ENCODE measurements around the gene PTAR1.

Gene PTAR1

DNA sequence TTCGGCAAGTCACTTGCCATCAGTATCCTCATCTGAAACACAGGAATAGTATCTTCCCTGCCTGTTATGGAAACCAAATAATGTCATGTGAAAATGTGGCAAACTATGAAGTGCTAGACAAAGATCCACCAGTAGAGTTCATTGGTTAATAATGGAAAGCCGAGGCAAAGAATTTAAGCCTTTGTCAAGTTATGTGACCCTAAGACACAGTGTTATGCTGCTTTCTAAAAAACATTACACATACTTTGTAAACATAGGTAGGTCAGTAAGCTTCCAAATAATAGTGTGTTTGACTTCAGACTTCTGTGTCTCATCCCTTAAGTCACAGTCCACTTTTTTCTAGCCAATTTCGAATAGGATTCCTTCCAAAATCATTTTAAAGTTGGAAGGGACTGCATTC, 6.0 kb downstream of the PTAR1 start:
- ATAC-seq: no peak

DNA sequence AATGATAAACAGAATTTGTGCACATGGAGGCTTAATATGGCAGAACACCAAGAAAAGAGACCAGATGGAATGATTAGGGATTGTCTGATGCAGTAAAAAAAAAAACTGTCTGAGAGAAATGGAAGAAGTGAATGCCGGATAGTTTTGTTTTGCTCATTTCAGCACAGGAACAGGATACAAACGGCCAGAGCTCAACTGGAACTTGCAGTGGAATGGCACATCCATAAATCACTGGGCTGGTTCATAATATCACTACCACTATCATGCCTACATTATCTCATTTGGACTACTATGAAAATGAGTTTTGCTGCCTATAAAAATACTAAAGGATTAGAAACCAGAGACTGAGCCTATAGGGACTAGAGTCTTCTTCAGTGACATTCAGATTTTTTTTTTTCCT, 9.7 kb downstream of the PTAR1 start:
- TF ChIP-seq ISL1 (CRISPR knock-in tag; IDR thresholded peaks at IDR 0.05): no peak
- TF ChIP-seq ZC3H10 (CRISPR knock-in tag; IDR thresholded peaks at IDR 0.05): no peak
- TF ChIP-seq, protein P1, sequence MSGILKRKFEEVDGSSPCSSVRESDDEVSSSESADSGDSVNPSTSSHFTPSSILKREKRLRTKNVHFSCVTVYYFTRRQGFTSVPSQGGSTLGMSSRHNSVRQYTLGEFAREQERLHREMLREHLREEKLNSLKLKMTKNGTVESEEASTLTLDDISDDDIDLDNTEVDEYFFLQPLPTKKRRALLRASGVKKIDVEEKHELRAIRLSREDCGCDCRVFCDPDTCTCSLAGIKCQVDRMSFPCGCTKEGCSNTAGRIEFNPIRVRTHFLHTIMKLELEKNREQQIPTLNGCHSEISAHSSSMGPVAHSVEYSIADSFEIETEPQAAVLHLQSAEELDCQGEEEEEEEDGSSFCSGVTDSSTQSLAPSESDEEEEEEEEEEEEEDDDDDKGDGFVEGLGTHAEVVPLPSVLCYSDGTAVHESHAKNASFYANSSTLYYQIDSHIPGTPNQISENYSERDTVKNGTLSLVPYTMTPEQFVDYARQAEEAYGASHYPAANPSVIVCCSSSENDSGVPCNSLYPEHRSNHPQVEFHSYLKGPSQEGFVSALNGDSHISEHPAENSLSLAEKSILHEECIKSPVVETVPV (CRISPR knock-in tag; IDR thresholded peaks at IDR 0.05): no peak
- no peak for TF ChIP-seq BACH2 (CRISPR knock-in tag; IDR thresholded peaks at IDR 0.05; ENCODE audit: borderline replicate concordance)
- TF ChIP-seq, protein P2, sequence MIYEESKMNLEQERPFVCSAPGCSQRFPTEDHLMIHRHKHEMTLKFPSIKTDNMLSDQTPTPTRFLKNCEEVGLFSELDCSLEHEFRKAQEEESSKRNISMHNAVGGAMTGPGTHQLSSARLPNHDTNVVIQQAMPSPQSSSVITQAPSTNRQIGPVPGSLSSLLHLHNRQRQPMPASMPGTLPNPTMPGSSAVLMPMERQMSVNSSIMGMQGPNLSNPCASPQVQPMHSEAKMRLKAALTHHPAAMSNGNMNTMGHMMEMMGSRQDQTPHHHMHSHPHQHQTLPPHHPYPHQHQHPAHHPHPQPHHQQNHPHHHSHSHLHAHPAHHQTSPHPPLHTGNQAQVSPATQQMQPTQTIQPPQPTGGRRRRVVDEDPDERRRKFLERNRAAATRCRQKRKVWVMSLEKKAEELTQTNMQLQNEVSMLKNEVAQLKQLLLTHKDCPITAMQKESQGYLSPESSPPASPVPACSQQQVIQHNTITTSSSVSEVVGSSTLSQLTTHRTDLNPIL (CRISPR knock-in tag; IDR thresholded peaks at IDR 0.05; ENCODE audit: low read depth): no peak
- no peak for TF ChIP-seq ARNTL (CRISPR knock-in tag; IDR thresholded peaks at IDR 0.05; ENCODE audit: borderline replicate concordance, low read depth)
- TF ChIP-seq ZNF565 (CRISPR knock-in tag; conservative IDR thresholded peaks at IDR 0.05; ENCODE audit: low read depth): no peak
- TF ChIP-seq SNAI2 (CRISPR knock-in tag; IDR thresholded peaks at IDR 0.05): no peak
- no peak for TF ChIP-seq ESRRG (CRISPR knock-in tag; IDR thresholded peaks at IDR 0.05)
- TF ChIP-seq TOX (CRISPR knock-in tag; IDR thresholded peaks at IDR 0.05; ENCODE audit: borderline replicate concordance): no peak
- TF ChIP-seq, protein P3, sequence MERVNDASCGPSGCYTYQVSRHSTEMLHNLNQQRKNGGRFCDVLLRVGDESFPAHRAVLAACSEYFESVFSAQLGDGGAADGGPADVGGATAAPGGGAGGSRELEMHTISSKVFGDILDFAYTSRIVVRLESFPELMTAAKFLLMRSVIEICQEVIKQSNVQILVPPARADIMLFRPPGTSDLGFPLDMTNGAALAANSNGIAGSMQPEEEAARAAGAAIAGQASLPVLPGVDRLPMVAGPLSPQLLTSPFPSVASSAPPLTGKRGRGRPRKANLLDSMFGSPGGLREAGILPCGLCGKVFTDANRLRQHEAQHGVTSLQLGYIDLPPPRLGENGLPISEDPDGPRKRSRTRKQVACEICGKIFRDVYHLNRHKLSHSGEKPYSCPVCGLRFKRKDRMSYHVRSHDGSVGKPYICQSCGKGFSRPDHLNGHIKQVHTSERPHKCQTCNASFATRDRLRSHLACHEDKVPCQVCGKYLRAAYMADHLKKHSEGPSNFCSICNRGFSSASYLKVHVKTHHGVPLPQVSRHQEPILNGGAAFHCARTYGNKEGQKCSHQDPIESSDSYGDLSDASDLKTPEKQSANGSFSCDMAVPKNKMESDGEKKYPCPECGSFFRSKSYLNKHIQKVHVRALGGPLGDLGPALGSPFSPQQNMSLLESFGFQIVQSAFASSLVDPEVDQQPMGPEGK (CRISPR knock-in tag; IDR thresholded peaks at IDR 0.05; ENCODE audit: borderline replicate concordance): no peak
- no peak for ATAC-seq

More for the DNA sequence above, 6.0 kb downstream of the PTAR1 start:
- TF ChIP-seq ARNTL (CRISPR knock-in tag; IDR thresholded peaks at IDR 0.05; ENCODE audit: borderline replicate concordance, low read depth) (no peak), ZNF8 (CRISPR knock-in tag; IDR thresholded peaks at IDR 0.05) (no peak), TCF4 (CRISPR knock-in tag; IDR thresholded peaks at IDR 0.05; ENCODE audit: borderline replicate concordance) (no peak), PPARA (CRISPR knock-in tag; IDR thresholded peaks at IDR 0.05; ENCODE audit: borderline replicate concordance) (no peak), RARB (CRISPR knock-in tag; IDR thresholded peaks at IDR 0.05) (no peak), ZNF70 (CRISPR knock-in tag; IDR thresholded peaks at IDR 0.05) (no peak), OSR1 (CRISPR knock-in tag; IDR thresholded peaks at IDR 0.05) (no peak), ZNF565 (CRISPR knock-in tag; conservative IDR thresholded peaks at IDR 0.05; ENCODE audit: low read depth) (no peak), ESRRG (CRISPR knock-in tag; IDR thresholded peaks at IDR 0.05) (no peak), GLIS3 (CRISPR knock-in tag; IDR thresholded peaks at IDR 0.05) (no peak)
- TF ChIP-seq, protein P3 (CRISPR knock-in tag; IDR thresholded peaks at IDR 0.05; ENCODE audit: borderline replicate concordance): no peak

DNA sequence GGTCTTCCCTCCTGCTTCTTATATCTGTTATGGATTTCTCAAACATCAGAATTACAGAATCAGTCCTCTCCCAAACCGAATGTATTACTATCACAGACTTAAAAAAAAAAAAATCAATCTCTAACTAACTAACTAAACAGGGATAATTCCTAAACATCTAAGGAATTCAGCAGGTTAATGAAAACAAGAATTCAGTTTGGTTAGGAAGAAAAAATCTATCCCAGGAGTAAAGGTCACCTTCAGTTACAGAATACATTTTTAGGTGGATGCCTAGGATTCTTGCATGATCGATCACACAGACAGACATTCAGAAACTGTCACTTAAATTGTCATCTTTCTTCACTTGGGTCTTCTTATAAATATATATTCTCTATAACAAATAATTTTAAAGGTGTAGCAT, 11.5 kb downstream of the PTAR1 start:
- no peak; the same call in 2 of the 3 replicates for ATAC-seq
- TF ChIP-seq RARB (CRISPR knock-in tag; IDR thresholded peaks at IDR 0.05) (no peak), ZNF8 (CRISPR knock-in tag; IDR thresholded peaks at IDR 0.05) (no peak), BACH2 (CRISPR knock-in tag; IDR thresholded peaks at IDR 0.05; ENCODE audit: borderline replicate concordance) (no peak), GLIS3 (CRISPR knock-in tag; IDR thresholded peaks at IDR 0.05) (no peak), TCF4 (CRISPR knock-in tag; IDR thresholded peaks at IDR 0.05; ENCODE audit: borderline replicate concordance) (no peak), ZFP3 (CRISPR knock-in tag; IDR thresholded peaks at IDR 0.05) (no peak), ZNF565 (CRISPR knock-in tag; conservative IDR thresholded peaks at IDR 0.05; ENCODE audit: low read depth) (no peak), TOX (CRISPR knock-in tag; IDR thresholded peaks at IDR 0.05; ENCODE audit: borderline replicate concordance) (no peak), ARNTL (CRISPR knock-in tag; IDR thresholded peaks at IDR 0.05; ENCODE audit: borderline replicate concordance, low read depth) (no peak), ZFP30 (CRISPR knock-in tag; IDR thresholded peaks at IDR 0.05) (no peak), ESRRG (CRISPR knock-in tag; IDR thresholded peaks at IDR 0.05) (no peak), PPARA (CRISPR knock-in tag; IDR thresholded peaks at IDR 0.05; ENCODE audit: borderline replicate concordance) (no peak)
- TF ChIP-seq, protein P1 (CRISPR knock-in tag; IDR thresholded peaks at IDR 0.05): no peak
- TF ChIP-seq, protein P4, sequence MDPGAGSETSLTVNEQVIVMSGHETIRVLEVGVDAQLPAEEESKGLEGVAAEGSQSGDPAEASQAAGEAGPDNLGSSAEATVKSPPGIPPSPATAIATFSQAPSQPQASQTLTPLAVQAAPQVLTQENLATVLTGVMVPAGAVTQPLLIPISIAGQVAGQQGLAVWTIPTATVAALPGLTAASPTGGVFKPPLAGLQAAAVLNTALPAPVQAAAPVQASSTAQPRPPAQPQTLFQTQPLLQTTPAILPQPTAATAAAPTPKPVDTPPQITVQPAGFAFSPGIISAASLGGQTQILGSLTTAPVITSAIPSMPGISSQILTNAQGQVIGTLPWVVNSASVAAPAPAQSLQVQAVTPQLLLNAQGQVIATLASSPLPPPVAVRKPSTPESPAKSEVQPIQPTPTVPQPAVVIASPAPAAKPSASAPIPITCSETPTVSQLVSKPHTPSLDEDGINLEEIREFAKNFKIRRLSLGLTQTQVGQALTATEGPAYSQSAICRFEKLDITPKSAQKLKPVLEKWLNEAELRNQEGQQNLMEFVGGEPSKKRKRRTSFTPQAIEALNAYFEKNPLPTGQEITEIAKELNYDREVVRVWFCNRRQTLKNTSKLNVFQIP (CRISPR knock-in tag; IDR thresholded peaks at IDR 0.05; ENCODE audit: borderline replicate concordance, low read depth): no peak
- TF ChIP-seq, protein P2 (CRISPR knock-in tag; IDR thresholded peaks at IDR 0.05; ENCODE audit: low read depth): no peak

Data from SK-N-SH treated with all-trans-retinoic acid at 6 μM for 48 hours (cell line).